ENCODE measurements around the gene OR7A5.
"Not testable (repeated sequence)": the region's sequence is repeated elsewhere in the genome, so short reads cannot be mapped to it uniquely, and the experiment has no call there.

The OR7A5 gene

DNA sequence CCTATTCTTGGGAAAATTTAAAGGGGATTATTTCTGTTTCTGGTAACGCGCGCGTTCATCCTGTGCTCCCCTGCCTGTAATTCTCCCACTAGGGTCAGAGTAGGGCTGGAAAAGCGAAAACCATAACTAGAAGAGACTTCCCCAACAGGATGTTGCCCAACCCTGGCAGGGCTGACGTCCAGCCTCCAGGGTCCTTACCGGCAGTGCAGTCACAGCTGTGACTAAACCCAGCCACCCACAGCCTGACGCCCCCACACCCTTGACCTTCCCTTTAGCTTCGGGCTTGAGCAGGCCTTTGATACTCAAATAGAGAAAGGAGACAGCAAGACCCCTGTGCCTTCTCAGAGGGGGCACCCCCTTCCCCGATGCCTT, 50.3 kb downstream of the OR7A5 start:
- not testable (repeated sequence) for DNase-seq (ENCODE audit: low read depth)

DNA sequence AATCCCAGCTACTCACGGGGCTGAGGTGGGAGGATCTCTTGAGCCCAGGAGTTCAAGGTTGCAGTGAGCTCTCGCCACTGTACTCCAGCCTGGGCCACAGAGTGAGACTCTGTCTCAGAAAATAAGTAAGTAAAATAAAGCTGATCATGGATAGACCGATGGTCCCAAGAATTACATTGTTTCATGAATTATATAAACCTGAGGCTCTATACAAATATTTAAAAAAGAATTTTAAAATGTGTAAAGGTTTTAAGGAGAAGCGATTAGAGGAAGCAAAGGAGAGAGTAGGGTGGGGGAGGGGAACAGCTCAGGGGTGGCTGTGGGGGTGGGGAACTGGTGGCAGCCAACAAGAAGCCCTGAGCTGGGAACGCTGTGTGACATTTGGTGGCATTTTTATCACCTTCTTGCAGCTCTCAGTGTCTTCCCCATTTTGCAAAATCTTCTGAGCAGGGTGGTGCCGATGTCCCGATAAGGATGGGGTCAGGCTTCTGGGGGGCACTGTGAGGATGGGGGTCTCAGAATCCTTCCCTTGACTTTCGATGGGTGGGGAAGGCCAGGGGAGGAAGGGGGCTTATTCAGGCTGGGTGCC, 51.5 kb downstream of the OR7A5 start:
- DNase-seq (ENCODE audit: low read depth), result not testable (repeated sequence)

DNA sequence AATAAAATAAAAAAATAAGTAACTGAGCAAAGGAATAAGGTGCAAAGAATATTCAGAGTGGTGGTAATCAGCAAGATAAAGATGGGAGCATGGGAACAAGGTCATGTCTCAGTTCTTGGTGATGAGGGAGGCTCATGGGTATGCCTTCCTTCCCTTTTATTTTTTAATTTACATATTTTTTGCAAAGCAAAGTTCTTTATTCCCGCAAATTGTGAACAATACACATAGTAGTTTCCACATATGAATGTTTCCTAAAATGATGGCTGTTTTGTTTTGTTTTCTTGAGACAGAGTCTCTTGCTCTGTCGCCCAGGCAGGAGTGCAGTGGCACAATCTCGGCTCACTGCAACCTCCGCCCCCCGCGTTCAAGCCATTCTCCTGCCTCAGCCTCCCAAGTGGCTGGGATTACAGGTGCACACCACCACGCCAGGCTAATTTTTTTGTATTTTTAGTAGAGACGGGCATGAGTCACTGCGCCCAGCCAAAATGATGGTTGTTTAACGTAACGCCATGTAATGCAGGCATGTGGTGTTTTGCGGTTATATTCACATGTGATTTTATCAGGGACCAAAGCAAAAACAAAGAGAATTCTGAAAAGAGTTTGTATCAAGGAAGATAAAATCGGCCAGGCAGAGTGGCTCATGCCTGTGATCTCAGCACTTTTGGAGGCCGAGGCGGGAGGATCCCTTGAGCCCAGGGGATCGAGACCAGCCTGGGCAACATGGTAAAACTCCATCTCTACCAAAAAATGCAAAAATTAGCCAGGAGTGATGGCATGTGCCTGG, 52.2 kb downstream of the OR7A5 start:
- no peak for DNase-seq (ENCODE audit: low read depth)

DNA sequence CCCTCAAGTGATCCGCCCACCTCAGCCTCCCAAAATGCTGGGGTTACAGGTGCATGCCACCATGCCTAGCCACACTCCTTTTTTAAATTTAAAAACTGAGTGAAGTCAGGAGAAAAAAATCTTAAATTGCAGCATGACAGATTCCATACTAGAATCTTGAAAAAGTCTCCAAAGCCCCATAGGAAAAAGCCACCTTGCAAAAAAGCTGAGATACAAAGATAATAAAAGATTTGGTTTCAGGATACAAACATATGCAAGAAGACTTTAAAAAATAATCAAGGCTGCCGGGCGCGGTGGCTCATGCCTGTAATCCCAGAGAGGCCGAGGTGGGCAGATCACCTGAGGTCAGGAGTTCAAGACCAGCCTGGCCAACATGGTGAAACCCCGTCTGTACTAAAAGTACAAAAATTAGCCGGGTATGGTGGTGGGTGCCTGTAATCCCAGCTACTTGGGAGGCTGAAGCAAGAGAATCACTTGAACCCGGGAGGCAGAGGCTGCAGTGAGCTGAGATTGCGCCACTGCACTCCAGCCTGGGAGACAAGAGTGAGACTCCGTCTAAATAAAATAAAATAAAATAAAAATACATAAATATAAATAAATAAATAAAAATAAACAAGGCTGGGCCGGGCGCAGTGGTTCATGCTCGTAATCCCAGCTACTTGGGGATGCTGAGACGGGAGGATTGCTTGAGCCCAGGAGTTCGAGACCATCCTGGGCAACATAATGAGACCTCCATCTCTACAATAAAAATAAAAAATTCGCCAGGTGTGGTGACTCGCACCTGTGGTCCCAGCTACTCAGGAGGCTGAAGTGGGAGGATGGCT, 53.1 kb downstream of the OR7A5 start:
- not testable (repeated sequence) for DNase-seq (ENCODE audit: low read depth)

DNA sequence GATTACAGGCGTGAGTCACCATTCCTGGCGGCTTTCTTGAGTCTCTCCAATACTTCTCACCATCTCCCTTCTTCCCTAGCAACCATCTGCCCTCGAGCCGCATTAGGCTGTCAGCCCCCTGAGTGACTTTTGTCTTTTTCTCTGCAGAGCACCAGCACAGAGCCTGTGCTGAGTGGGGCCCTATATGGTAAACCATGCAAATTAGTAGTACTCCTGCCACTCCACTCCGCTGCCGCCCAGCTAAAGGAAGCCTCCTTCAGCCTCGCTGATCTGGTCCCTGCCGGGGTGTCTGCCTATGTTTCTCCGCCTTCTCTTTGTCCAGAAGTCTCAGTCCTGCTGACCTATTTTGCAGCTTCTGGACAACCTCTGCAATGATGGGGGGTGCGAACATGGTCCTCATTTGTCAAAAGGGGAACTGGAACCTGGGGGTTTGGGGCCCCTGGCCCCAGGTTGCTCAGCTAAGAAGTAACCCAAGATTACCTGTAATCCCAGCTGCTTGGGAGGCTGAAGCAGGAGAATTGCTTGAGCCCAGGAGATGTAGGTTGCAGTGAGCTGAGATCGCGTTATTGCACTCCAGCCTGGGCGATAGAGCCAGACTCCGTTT, 54.3 kb downstream of the OR7A5 start:
- DNase-seq (ENCODE audit: low read depth), result not testable (repeated sequence)

DNA sequence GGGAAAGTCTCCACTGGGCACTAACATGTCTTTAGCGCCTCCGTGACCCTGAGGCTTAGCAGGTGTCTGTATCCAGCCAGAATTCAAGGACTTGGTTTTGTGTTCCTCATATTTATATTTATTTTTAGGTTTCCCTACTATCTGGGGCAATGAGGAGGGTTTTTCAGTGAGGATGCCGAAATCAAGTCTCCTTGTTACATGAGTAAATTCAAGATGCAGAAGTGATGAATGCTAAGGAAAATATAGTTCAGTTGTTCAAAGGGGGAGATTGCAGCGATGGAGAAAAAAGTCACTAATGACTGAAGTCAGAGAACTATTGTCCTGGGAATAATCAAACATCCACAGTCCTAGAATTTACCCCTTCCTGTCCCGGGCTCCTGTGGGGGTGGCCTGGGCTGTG, 55.8 kb downstream of the OR7A5 start:
- no peak for DNase-seq (ENCODE audit: low read depth)

DNA sequence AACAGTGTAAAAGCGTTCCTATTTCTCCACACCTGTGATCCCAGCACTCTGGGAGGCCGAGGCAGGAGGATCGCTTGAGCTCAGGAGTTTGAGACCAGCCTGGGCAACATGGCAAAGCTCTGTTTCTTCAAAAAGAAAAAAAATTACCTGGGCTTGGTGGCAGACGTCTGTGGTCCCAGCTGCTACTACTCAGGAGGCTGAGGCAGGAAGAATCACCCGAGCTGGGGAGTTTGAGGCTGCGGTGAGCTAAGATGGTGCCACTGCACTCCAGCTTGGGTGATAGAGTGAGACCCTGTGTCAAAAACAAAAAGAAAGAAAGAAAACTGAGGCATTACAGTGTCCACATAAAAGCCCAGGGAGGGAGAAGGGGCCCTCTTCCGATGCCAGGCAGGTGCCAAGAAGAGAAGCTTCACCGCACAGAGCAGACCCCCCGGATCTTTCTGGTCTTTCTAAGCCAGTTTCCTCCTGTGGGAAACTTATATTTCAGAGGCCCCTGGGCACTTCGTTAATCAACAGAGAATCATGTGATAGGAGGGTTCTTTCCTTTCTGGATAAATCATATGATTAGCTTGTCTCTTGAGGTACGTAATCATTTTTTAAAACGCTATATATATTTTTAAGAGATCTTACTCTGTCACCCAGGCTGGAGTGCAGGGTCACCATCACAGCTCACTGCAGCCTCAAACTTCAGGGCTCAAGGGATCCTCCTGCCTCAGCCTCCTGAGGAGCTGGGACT, 56.7 kb downstream of the OR7A5 start, which contains the start of gene ADGRE2:
ADGRE2 (minus strand) TSS at position 451 of the 736 bp plus-strand sequence. CDS start 1,804 bp downstream, outside the sequence.
- not testable (repeated sequence) for DNase-seq (ENCODE audit: low read depth)

DNA sequence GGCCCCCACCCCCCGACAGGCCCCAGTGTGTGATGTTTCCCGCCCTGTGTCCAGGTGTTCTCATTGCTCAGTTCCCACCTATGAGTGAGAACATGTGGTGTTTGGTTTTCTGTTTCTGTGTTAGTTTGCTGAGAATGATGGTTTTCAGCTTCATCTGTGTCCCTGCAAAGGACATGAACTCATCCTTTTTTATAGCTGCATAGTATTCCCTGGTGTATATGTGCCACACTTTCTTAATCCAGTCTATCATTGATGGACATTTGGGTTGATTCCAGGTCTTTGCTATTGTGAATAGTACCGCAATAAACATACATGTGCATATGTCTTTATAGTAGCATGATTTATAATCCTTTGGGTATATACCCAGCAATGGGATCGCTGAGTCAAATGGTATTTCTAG, 57.3 kb downstream of the OR7A5 start:
- DNase-seq (ENCODE audit: low read depth), result not testable (repeated sequence)
